WTC11 (cell line): ENCODE results near the gene REPIN1. TPM values are rescaled to one million over a fixed set of nuclear protein-coding genes. Genes with fewer than 3 reads are reported as not detected.

Experiments
- ATAC-seq: fragments of 200-7000 bp; cut with Tn5 transposase; 2 replicates; pipeline ENCODE4 v1.10.0; 2021; ENCODE audit warnings: mild to moderate bottlenecking, moderate library complexity
- CTCF ChIA-PET: fragments of 300-600 bp; sonication (Branson Sonifier 250); formaldehyde crosslinking; loops from one replicate; lab custom pipeline; 2021; ENCODE audit warnings: antibody characterized with exemption; lab: Charles Lee
- POLR2A ChIA-PET: fragments of 350-600 bp; sonication (Branson Sonifier 250); formaldehyde crosslinking; loops from one replicate; lab custom pipeline; 2021; ENCODE audit warnings: antibody characterized with exemption; lab: Charles Lee
- DNase-seq: peaks from one replicate; pipeline ENCODE4 v3.0.0; 2021; ENCODE audit warnings: low spot score
- H3K27ac Mint-ChIP-seq: 2 replicates; pipeline ENCODE4 v1.8.0; 2021; ENCODE audit warnings: mixed read lengths
- H3K27me3 Mint-ChIP-seq: 2 replicates; pipeline ENCODE4 v1.8.0; 2021; ENCODE audit warnings: low read depth, mild to moderate bottlenecking, moderate library complexity, mixed read lengths
- H3K36me3 Mint-ChIP-seq: 2 replicates; pipeline ENCODE4 v1.8.0; 2021; ENCODE audit warnings: mixed read lengths
- H3K4me1 Mint-ChIP-seq: 2 replicates; pipeline ENCODE4 v1.8.0; 2022; ENCODE audit warnings: mixed read lengths
- H3K4me3 Mint-ChIP-seq: 2 replicates; pipeline ENCODE4 v1.8.0; 2021; ENCODE audit warnings: mild to moderate bottlenecking, moderate library complexity, mixed read lengths
- H3K9me3 Mint-ChIP-seq: 2 replicates; pipeline ENCODE4 v1.8.0; 2021; ENCODE audit warnings: mixed read lengths
- CREM ChIP-seq: sonication (generic); formaldehyde crosslinking; IDR thresholded peaks from 2 replicates; pipeline ENCODE4 v1.8.1; 2022; ENCODE audit warnings: mild to moderate bottlenecking, missing genetic modification reagents, moderate library complexity
- EMX1 ChIP-seq: fragments of 250-450 bp; sonication (Bioruptor Pico); IDR thresholded peaks from 2 replicates; pipeline ENCODE4 v1.8.0; 2021; ENCODE audit warnings: mild to moderate bottlenecking
- GABPB1 ChIP-seq: sonication (generic); formaldehyde crosslinking; IDR thresholded peaks from 2 replicates; pipeline ENCODE4 v1.8.1; 2023; ENCODE audit warnings: mild to moderate bottlenecking, missing genetic modification reagents
- JUN ChIP-seq: sonication (generic); formaldehyde crosslinking; IDR thresholded peaks from 2 replicates; pipeline ENCODE4 v1.8.0; 2023; ENCODE audit warnings: mild to moderate bottlenecking, missing genetic modification reagents
- KAT7 ChIP-seq: sonication (generic); formaldehyde crosslinking; IDR thresholded peaks from 2 replicates; pipeline ENCODE4 v1.8.1; 2023; ENCODE audit warnings: missing genetic modification reagents, mild to moderate bottlenecking, borderline replicate concordance
- NR3C1 ChIP-seq: sonication (generic); formaldehyde crosslinking; conservative IDR thresholded peaks from 2 replicates; pipeline ENCODE4 v1.8.1; 2023; ENCODE audit warnings: low read depth, mild to moderate bottlenecking, missing genetic modification reagents
- SOX15 ChIP-seq: fragments of 250-450 bp; sonication (Bioruptor Pico); IDR thresholded peaks from 2 replicates; pipeline ENCODE4 v1.9.0; 2021; ENCODE audit warnings: mild to moderate bottlenecking
- TEAD4 ChIP-seq: sonication (generic); formaldehyde crosslinking; IDR thresholded peaks from 2 replicates; pipeline ENCODE4 v1.8.0; 2022; ENCODE audit warnings: mild to moderate bottlenecking, missing genetic modification reagents
- ZNF138 ChIP-seq: sonication (generic); formaldehyde crosslinking; conservative IDR thresholded peaks from 2 replicates; pipeline ENCODE4 v1.8.1; 2022; ENCODE audit warnings: mild to moderate bottlenecking, moderate library complexity, missing genetic modification reagents
- total RNA-seq: library from RNA; stranded (reverse); gene quantifications from 3 replicates; pipeline ENCODE4 v1.2.3, GENCODE V29; 2021
- TF ChIP-seq, protein P1 (sequence below): sonication (generic); formaldehyde crosslinking; IDR thresholded peaks from 2 replicates; pipeline ENCODE4 v1.8.0; 2022; ENCODE audit warnings: mild to moderate bottlenecking, missing genetic modification reagents
- TF ChIP-seq, protein P2 (sequence below): fragments of 250-450 bp; sonication (Bioruptor Pico); IDR thresholded peaks from 2 replicates; pipeline ENCODE4 v1.8.0; 2021; ENCODE audit warnings: mild to moderate bottlenecking
- TF ChIP-seq, protein P3 (sequence below): sonication (generic); formaldehyde crosslinking; IDR thresholded peaks from 2 replicates; pipeline ENCODE4 v1.8.0; 2022; ENCODE audit warnings: mild to moderate bottlenecking, missing genetic modification reagents
- TF ChIP-seq, protein P4 (sequence below): sonication (generic); formaldehyde crosslinking; IDR thresholded peaks from 2 replicates; pipeline ENCODE4 v1.8.0; 2022; ENCODE audit warnings: mild to moderate bottlenecking, missing genetic modification reagents
- TF ChIP-seq, protein P5 (sequence below): sonication (generic); formaldehyde crosslinking; IDR thresholded peaks from 2 replicates; pipeline ENCODE4 v1.8.1; 2023; ENCODE audit warnings: mild to moderate bottlenecking, missing genetic modification reagents, borderline replicate concordance
- TF ChIP-seq, protein P6 (sequence below): sonication (generic); formaldehyde crosslinking; IDR thresholded peaks from 2 replicates; pipeline ENCODE4 v1.8.1; 2022; ENCODE audit warnings: mild to moderate bottlenecking, moderate library complexity, missing genetic modification reagents
- TF ChIP-seq, protein P7 (sequence below): sonication (generic); formaldehyde crosslinking; IDR thresholded peaks from 2 replicates; pipeline ENCODE4 v1.8.1; 2023; ENCODE audit warnings: mild to moderate bottlenecking, missing genetic modification reagents
- TF ChIP-seq, protein P8 (sequence below): sonication (generic); formaldehyde crosslinking; IDR thresholded peaks from 2 replicates; pipeline ENCODE4 v1.8.1; 2022; ENCODE audit warnings: missing genetic modification reagents, borderline replicate concordance
- TF ChIP-seq, protein P9 (sequence below): sonication (generic); formaldehyde crosslinking; IDR thresholded peaks from 2 replicates; pipeline ENCODE4 v1.8.0; 2022; ENCODE audit warnings: missing genetic modification reagents
- TF ChIP-seq, protein P10 (sequence below): fragments of 200-600 bp; IDR thresholded peaks from 2 replicates; pipeline ENCODE4 v1.8.0; 2022; ENCODE audit warnings: antibody characterized with exemption

REPIN1 gene
- total RNA-seq, 1 experiment from 2014 or later: 130 TPM

DNA sequence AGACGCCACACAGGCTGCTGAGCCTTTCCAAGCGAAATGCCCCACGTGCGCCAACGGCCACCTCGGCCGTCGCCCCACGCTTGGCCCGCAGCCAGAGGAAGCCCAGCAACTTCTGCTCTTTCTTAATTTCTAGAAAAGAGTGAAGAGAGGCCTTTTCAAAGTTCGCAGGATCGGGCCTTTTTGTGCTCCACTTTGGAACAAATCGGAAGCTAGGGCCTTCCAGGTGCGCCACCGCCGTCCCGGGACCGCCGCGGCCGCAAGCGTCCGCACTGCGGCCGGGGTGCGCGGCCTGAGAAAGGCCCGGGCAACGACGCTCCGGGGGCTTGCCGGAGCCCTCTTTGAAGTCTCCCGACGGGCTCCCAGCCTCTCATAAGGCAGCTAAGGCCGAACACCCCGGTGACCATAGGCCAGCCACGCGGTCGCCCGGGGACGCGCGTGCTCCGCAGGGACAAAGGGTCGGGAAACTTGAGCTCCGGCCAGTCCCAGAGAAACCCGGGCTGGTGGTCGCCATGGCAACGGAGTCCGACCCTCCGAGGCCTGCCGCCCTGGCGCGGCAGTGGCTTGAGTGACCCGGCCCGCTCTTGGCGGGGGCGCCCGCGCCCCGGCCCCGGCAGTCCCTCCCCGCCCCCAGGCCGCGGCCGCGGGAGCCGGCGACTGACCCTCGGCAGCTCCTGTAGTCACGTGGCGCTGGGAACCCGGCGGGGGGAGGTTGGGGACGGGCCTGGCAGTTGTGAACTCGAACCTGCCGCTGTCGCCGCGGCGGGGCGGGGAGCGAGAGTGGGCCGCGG lies at the start of gene REPIN1 (continued):
- TF ChIP-seq, protein P1, sequence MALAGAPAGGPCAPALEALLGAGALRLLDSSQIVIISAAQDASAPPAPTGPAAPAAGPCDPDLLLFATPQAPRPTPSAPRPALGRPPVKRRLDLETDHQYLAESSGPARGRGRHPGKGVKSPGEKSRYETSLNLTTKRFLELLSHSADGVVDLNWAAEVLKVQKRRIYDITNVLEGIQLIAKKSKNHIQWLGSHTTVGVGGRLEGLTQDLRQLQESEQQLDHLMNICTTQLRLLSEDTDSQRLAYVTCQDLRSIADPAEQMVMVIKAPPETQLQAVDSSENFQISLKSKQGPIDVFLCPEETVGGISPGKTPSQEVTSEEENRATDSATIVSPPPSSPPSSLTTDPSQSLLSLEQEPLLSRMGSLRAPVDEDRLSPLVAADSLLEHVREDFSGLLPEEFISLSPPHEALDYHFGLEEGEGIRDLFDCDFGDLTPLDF: no peak
- TF ChIP-seq, protein P2, sequence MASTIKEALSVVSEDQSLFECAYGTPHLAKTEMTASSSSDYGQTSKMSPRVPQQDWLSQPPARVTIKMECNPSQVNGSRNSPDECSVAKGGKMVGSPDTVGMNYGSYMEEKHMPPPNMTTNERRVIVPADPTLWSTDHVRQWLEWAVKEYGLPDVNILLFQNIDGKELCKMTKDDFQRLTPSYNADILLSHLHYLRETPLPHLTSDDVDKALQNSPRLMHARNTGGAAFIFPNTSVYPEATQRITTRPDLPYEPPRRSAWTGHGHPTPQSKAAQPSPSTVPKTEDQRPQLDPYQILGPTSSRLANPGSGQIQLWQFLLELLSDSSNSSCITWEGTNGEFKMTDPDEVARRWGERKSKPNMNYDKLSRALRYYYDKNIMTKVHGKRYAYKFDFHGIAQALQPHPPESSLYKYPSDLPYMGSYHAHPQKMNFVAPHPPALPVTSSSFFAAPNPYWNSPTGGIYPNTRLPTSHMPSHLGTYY (CRISPR knock-in tag): no peak
- TF ChIP-seq KAT7 (CRISPR knock-in tag) (0 out of 2 replicates have a peak, but pooled peaks have one; percentile 58), TEAD4 (no peak), JUN (CRISPR knock-in tag) (no peak), EMX1 (no peak), SOX15 (no peak), GABPB1 (0 out of 2 replicates have a peak, but pooled peaks have one; percentile 24), NR3C1 (CRISPR knock-in tag) (no peak), CREM (CRISPR knock-in tag) (peak; percentile 19; the same call in 1 of the 2 replicates), ZNF138 (CRISPR knock-in tag) (no peak)
- TF ChIP-seq, protein P3, sequence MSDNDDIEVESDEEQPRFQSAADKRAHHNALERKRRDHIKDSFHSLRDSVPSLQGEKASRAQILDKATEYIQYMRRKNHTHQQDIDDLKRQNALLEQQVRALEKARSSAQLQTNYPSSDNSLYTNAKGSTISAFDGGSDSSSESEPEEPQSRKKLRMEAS (CRISPR knock-in tag): peak; percentile 80
- TF ChIP-seq, protein P4, sequence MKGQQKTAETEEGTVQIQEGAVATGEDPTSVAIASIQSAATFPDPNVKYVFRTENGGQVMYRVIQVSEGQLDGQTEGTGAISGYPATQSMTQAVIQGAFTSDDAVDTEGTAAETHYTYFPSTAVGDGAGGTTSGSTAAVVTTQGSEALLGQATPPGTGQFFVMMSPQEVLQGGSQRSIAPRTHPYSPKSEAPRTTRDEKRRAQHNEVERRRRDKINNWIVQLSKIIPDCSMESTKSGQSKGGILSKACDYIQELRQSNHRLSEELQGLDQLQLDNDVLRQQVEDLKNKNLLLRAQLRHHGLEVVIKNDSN (CRISPR knock-in tag): peak; percentile 92
- TF ChIP-seq, protein P5, sequence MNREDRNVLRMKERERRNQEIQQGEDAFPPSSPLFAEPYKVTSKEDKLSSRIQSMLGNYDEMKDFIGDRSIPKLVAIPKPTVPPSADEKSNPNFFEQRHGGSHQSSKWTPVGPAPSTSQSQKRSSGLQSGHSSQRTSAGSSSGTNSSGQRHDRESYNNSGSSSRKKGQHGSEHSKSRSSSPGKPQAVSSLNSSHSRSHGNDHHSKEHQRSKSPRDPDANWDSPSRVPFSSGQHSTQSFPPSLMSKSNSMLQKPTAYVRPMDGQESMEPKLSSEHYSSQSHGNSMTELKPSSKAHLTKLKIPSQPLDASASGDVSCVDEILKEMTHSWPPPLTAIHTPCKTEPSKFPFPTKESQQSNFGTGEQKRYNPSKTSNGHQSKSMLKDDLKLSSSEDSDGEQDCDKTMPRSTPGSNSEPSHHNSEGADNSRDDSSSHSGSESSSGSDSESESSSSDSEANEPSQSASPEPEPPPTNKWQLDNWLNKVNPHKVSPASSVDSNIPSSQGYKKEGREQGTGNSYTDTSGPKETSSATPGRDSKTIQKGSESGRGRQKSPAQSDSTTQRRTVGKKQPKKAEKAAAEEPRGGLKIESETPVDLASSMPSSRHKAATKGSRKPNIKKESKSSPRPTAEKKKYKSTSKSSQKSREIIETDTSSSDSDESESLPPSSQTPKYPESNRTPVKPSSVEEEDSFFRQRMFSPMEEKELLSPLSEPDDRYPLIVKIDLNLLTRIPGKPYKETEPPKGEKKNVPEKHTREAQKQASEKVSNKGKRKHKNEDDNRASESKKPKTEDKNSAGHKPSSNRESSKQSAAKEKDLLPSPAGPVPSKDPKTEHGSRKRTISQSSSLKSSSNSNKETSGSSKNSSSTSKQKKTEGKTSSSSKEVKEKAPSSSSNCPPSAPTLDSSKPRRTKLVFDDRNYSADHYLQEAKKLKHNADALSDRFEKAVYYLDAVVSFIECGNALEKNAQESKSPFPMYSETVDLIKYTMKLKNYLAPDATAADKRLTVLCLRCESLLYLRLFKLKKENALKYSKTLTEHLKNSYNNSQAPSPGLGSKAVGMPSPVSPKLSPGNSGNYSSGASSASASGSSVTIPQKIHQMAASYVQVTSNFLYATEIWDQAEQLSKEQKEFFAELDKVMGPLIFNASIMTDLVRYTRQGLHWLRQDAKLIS (CRISPR knock-in tag): no peak
- TF ChIP-seq, protein P6, sequence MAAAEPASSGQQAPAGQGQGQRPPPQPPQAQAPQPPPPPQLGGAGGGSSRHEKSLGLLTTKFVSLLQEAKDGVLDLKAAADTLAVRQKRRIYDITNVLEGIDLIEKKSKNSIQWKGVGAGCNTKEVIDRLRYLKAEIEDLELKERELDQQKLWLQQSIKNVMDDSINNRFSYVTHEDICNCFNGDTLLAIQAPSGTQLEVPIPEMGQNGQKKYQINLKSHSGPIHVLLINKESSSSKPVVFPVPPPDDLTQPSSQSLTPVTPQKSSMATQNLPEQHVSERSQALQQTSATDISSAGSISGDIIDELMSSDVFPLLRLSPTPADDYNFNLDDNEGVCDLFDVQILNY (CRISPR knock-in tag): peak; percentile 79
- TF ChIP-seq, protein P7, sequence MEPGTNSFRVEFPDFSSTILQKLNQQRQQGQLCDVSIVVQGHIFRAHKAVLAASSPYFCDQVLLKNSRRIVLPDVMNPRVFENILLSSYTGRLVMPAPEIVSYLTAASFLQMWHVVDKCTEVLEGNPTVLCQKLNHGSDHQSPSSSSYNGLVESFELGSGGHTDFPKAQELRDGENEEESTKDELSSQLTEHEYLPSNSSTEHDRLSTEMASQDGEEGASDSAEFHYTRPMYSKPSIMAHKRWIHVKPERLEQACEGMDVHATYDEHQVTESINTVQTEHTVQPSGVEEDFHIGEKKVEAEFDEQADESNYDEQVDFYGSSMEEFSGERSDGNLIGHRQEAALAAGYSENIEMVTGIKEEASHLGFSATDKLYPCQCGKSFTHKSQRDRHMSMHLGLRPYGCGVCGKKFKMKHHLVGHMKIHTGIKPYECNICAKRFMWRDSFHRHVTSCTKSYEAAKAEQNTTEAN: no peak

DNA sequence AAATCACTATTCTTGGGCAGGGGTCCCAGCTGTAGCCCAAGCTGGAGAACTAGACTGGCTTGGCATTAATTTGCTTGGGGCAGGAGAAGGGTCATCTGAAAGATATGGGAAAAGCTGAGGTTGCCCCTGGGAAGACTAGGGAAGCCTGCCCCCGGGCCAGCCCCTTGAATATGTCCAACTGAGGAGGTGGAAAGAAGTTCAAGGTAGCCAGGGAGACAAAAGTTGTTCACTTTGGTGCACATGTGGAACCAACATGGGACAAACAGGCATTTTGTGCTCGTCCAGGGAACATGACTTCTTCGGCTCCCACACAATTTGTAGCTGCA lies 46.9 kb upstream of the REPIN1 start:
- ATAC-seq: no peak
- ChIA-PET POLR2A (no interaction called here), CTCF (no interaction called here)
- Mint-ChIP-seq H3K27ac (no peak overlapping the region), H3K4me3 (peak overlapping the region; percentile 61), H3K27me3 (peaks cover 18% of the 10 kb centered on the region), H3K36me3 (peaks cover 12% of the 10 kb centered on the region), H3K4me1 (peaks cover 62% of the 10 kb centered on the region), H3K9me3 (no peaks in the 10 kb centered on the region)
- DNase-seq: no peak
- TF ChIP-seq, protein P8, sequence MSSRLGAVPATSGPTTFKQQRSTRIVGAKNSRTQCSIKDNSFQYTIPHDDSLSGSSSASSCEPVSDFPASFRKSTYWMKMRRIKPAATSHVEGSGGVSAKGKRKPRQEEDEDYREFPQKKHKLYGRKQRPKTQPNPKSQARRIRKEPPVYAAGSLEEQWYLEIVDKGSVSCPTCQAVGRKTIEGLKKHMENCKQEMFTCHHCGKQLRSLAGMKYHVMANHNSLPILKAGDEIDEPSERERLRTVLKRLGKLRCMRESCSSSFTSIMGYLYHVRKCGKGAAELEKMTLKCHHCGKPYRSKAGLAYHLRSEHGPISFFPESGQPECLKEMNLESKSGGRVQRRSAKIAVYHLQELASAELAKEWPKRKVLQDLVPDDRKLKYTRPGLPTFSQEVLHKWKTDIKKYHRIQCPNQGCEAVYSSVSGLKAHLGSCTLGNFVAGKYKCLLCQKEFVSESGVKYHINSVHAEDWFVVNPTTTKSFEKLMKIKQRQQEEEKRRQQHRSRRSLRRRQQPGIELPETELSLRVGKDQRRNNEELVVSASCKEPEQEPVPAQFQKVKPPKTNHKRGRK (CRISPR knock-in tag): no peak
- TF ChIP-seq, protein P9, sequence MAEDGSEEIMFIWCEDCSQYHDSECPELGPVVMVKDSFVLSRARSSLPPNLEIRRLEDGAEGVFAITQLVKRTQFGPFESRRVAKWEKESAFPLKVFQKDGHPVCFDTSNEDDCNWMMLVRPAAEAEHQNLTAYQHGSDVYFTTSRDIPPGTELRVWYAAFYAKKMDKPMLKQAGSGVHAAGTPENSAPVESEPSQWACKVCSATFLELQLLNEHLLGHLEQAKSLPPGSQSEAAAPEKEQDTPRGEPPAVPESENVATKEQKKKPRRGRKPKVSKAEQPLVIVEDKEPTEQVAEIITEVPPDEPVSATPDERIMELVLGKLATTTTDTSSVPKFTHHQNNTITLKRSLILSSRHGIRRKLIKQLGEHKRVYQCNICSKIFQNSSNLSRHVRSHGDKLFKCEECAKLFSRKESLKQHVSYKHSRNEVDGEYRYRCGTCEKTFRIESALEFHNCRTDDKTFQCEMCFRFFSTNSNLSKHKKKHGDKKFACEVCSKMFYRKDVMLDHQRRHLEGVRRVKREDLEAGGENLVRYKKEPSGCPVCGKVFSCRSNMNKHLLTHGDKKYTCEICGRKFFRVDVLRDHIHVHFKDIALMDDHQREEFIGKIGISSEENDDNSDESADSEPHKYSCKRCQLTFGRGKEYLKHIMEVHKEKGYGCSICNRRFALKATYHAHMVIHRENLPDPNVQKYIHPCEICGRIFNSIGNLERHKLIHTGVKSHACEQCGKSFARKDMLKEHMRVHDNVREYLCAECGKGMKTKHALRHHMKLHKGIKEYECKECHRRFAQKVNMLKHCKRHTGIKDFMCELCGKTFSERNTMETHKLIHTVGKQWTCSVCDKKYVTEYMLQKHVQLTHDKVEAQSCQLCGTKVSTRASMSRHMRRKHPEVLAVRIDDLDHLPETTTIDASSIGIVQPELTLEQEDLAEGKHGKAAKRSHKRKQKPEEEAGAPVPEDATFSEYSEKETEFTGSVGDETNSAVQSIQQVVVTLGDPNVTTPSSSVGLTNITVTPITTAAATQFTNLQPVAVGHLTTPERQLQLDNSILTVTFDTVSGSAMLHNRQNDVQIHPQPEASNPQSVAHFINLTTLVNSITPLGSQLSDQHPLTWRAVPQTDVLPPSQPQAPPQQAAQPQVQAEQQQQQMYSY (CRISPR knock-in tag): no peak
- TF ChIP-seq, protein P10, sequence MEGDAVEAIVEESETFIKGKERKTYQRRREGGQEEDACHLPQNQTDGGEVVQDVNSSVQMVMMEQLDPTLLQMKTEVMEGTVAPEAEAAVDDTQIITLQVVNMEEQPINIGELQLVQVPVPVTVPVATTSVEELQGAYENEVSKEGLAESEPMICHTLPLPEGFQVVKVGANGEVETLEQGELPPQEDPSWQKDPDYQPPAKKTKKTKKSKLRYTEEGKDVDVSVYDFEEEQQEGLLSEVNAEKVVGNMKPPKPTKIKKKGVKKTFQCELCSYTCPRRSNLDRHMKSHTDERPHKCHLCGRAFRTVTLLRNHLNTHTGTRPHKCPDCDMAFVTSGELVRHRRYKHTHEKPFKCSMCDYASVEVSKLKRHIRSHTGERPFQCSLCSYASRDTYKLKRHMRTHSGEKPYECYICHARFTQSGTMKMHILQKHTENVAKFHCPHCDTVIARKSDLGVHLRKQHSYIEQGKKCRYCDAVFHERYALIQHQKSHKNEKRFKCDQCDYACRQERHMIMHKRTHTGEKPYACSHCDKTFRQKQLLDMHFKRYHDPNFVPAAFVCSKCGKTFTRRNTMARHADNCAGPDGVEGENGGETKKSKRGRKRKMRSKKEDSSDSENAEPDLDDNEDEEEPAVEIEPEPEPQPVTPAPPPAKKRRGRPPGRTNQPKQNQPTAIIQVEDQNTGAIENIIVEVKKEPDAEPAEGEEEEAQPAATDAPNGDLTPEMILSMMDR: no peak
